AML-193 (cell line): ENCODE results near the gene MYO19.
A peak's percentile ranks its signal among the peaks of the same experiment; 100 is the strongest.

Experiments
- DNase-seq, 2 experiments: peaks; one replicate each; lab custom pipeline; 2025; lab: John Stamatoyannopoulos, UW

The MYO19 gene, protein sequence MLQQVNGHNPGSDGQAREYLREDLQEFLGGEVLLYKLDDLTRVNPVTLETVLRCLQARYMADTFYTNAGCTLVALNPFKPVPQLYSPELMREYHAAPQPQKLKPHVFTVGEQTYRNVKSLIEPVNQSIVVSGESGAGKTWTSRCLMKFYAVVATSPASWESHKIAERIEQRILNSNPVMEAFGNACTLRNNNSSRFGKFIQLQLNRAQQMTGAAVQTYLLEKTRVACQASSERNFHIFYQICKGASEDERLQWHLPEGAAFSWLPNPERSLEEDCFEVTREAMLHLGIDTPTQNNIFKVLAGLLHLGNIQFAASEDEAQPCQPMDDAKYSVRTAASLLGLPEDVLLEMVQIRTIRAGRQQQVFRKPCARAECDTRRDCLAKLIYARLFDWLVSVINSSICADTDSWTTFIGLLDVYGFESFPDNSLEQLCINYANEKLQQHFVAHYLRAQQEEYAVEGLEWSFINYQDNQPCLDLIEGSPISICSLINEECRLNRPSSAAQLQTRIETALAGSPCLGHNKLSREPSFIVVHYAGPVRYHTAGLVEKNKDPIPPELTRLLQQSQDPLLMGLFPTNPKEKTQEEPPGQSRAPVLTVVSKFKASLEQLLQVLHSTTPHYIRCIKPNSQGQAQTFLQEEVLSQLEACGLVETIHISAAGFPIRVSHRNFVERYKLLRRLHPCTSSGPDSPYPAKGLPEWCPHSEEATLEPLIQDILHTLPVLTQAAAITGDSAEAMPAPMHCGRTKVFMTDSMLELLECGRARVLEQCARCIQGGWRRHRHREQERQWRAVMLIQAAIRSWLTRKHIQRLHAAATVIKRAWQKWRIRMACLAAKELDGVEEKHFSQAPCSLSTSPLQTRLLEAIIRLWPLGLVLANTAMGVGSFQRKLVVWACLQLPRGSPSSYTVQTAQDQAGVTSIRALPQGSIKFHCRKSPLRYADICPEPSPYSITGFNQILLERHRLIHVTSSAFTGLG

GRCh38 chr17:36534840-36535668 lies at the start of gene MYO19, which contains the start of gene PIGW:
Gene MYO19, minus strand, starts transcription at chr17:36534868. Its CDS starts 2,330 bp downstream, at chr17:36532538.
Gene PIGW, plus strand, starts transcription at chr17:36534987. Its CDS starts 2,115 bp downstream, at chr17:36537102.
- peak; percentile 90 to 94 for DNase-seq

GRCh38 chr17:36583787-36584186 lies 49.1 kb upstream of the MYO19 start:
- no peak for DNase-seq

GRCh38 chr17:36578671-36579070 lies 44.0 kb upstream of the MYO19 start:
- no peak for DNase-seq

DNA sequence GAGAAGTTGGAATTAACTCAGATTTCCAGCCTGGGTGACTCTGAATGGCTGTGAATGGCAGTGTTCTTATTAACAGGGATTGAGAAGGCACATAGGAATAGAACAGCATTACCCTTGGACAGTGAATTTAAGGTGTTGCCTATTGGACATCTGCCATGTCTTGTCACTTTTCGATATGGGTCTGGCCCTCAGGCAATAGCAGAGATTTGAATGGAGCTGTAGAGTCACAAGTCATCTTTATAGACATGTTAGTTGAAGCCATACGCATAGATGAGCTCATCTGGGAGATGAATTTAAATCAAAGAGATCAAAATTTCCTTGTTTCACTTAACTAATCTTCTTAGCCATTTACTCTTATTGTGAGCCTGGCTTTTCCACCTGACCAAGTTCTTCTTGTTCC lies 42.1 kb upstream of the MYO19 start:
- no peak for DNase-seq

GRCh38 chr17:36575028-36575427 lies 40.4 kb upstream of the MYO19 start:
- no peak for DNase-seq

DNA sequence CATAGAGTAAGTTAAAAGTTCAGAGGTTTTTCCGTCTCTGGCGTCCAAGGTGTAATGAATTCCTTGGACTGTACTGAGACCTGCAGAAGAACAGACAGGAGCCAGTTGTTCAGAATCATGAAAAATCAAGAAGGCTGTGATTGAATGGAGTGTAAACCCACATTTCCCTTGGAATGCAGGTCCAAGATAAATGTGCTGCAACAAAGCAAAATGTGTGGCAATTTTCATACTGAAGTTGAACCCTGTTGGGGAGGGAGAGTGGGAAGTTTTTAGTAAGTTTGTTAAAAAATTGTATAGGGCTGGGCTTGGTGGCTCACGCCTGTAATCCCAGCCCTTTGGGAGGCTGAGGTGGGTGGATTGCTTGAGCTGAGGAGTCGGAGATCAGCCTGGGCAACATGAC lies 31.4 kb upstream of the MYO19 start:
- no peak for DNase-seq

DNA sequence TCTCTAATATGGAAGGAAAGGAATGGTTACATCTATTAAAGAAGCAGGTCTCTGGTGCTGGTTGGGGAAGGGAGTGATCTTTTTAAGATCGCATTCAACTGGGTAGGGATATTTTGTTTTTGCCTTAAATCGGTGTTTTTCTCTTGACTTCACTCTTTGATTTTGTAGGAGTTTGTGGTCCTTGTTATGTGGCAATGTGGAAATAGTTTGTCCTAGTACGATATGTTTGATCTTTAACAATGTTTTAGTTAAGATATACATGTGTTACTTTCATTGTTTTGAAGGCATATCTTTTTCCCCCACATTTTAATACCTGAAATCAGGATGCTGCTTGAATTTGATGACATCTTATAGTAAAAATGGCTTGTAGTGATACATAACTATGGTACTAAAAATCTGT lies 18.8 kb upstream of the MYO19 start:
- DNase-seq, result no peak

- DNase-seq, result peak; percentile 60 to 64
Measured at GRCh38 chr17:36550491-36551417, 16.1 kb upstream of the MYO19 start.

DNA sequence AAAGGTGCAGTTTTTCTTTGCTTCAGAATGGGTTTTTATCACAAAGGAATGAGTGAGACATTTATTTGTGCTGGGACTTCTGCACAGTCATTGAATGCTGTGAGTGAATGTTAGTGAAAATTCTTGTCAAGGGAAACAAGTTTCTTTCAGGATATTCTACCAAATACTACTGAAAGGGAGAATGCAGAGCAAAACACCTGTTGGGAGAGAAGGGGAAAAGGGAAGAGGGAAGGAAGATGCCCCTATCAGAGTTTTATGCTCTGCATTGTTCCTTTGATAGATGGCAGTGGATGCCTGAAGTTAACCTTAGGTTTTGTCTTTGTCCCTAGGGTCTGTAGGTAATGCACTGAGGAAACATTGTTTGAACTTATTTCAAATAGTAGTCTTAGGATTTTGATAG lies 13.1 kb upstream of the MYO19 start:
- no peak for DNase-seq

DNA sequence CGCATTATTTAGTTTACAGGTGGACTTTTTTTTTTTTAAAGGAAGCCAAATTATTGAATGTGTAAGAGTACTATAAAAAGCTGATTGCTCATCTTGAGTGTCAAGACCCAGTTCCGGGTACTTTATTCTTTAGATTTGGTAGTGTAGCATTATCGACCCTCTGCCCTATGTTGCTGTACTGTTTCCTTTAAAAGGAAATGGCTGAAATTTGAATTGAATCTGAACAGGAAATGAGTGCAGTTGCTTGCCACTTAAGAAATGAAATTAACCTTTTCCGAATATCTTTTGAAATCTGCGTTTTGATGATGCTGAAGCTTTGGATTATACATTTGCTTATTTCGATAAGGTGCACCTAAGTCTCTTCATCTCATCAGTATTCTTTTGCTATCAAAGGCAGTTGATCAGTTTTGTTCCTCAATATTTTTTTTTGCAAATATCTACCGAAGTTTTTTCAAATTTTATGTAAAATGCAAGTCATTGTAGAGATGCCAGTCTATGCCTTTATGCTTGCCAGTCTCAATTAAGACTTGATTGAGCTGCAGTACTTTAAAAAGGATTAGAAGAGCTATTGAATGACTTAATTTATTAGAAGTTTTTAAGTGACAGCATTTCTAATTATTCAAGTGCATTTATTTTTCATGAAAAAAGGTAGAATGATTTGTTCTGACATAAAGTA lies 11.9 kb upstream of the MYO19 start:
- peak; percentile 18 to 33 for DNase-seq

- DNase-seq, result peak; percentile 94 to 96
Measured at GRCh38 chr17:36545465-36546417, 11.1 kb upstream of the MYO19 start.

DNA sequence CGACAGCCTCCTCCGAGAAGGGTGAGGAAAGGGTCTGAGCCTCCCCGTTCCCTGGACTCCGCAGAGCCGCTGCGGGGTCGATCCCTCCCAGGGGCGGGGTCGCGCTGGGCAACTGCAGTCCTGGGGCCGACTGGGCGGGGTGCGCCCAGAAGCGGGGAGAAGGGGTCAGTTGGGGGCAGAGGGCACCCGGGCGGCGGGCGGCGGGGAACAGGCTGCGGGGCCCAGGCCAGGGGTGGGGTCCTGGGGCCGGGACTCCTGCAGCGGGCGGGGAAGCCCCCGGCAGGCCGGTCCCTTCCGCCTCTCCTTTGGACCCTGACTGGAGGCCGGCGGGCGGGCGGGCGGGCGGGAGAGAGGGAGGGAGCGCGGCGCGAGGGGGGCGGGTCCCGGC lies 10.4 kb upstream of the MYO19 start:
- peak; percentile 76 to 91 for DNase-seq

DNA sequence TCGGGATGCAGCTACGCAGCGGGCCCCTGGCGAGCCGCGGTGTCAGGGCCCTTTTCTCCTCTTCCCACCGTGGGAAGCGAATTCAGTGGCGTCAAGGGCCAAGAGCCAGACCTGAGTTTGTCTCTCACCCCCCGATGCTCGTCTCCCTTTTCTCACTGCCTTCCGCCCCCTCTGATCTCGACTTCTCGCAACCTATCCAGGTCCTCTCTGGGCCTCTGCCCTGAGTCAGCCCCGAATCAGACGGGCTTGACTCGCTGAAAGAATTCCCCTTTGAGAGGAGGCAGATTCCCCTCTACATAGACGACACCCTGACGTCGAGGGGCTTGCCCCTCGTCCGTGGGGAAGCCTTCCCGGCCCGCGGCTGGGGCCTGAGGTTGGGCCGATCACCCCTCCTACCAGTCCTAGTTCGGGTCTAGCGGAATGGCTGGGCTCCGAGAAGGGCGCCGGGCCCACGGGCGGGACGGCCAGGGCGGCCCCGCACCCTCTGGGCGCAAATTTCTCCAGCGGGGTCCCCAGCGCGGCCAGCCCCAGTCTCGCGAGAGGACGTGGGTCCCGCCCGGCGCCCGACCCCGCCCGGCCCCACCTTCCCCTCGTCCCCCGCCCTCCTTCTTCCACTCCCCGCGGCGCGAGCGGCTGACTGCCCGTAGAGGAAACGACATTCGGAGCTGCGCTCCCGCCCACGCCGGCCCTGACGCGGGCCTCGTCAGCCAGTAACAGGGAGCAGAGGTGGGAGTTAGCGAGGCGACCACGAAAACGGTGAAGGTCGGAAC lies 9.8 kb upstream of the MYO19 start, which contains the start of gene GGNBP2:
Gene GGNBP2, plus strand, starts transcription at position 613 of the 770 bp plus-strand sequence. CDS start 806 bp downstream, outside the sequence.
- DNase-seq, result peak; percentile 88 to 93

- DNase-seq, result peak; percentile 68 to 75
Measured at GRCh38 chr17:36544044-36544306, 9.3 kb upstream of the MYO19 start.

- DNase-seq, result no peak
Measured at GRCh38 chr17:36542755-36543154, 8.1 kb upstream of the MYO19 start.

DNA sequence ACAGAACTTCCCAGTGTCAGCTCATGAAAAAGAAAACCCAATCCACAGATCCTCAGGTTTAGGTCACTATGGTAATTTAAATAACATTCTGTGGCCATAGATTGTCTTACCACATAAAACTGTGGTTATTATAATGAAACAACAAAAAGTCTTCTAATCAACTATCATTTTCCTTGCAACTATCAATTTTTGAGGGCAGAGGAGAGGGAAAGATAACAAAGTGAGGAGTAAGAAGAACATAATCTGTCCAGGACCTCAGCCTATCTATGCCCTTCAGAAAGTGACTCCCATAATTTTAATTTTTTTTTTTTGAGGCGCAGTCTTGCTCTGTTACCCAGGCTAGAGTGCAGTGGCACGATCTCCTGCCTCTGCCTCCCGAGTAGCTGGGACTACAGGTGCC lies 6.0 kb upstream of the MYO19 start:
- no peak for DNase-seq

DNA sequence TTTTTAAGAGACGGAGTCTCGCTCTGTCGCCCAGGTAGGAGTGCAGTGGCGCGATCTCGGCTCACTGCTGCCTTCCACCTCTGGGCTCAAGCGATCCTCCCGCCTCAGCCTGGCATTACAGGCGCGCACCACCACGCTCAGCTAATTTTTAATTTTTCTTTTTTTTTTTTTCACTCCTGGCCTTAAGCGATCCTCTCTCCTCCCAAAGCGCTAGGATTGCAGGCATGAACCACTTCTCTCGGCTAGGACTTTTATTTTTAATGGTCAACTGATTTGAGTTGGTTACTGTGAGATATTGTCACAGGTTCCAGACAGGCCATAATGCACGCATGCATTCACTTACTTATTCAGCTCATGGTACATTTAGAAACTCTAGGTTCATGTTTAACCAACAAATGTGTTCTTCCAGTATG lies 1.0 kb upstream of the MYO19 start:
- no peak for DNase-seq
